ENCODE results near the gene ZNF536.
"Not testable (repeated sequence)": the region's sequence is repeated elsewhere in the genome, so short reads cannot be mapped to it uniquely, and the experiment has no call there.

Gene ZNF536

GRCh38 chr19:30490760-30491159 is 118.6 kb downstream of the ZNF536 start:
- DNase-seq: no peak

GRCh38 chr19:30492586-30493270 is 120.5 kb downstream of the ZNF536 start:
- DNase-seq: no peak

DNA sequence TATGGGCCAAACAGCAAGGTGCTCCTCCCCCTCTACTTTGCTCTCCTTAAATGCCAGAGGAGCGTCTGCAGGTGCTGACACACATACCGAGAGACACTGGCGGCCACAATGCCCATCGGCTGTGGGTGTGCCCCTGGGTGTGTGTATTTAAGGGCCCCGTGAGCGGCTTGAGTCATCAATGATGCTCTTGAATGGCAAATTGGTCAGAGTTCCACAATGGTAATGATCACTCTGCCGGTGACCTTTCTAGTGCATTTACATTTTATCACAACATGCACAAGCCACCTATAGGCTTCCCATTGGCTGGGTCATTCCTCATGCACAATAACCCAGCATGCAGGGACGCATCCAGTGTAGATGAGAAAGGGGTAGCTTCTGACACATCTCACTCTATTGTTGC is 124.8 kb downstream of the ZNF536 start:
- DNase-seq: no peak

DNA sequence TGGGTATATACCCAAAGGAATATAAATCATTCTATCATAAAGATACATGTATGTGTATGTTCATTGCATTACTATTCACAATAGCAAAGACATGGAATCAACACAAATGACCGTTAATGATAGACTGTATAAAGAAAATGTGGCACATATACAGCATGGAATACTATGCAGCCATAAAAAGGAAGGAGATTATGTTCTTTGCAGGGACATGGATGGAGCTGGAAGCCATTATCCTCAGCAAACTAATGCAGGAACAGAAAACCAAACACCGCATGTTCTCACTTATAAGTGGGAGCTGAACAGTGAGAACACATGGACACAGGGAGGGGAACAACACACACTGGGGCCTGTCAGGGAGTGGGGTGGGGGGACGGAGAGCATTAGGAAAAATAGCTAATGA is 125.9 kb downstream of the ZNF536 start:
- not testable (repeated sequence) for DNase-seq

GRCh38 chr19:30498707-30499106 is 126.5 kb downstream of the ZNF536 start:
- no peak for DNase-seq

DNA sequence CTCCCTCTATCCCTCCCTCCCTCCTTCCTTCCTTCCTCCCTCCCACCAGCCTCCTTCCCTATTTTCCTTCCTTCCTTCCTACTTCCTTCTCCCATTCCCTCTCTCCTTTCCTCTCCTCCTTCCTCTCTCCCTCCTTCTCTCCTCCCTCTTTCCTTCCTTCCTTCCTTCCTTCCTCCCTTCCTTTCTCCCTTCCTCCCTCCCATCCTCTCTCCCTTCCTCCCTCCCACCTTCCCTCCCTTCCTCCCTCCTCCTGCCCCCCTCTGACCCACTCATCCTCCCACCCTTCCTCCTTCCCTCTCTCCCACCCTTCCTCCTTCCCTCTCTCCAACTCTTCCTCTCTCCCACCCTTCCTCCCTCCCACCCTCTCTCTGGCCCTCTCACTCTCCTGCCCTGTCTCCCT is 132.1 kb downstream of the ZNF536 start:
- no peak for DNase-seq

DNA sequence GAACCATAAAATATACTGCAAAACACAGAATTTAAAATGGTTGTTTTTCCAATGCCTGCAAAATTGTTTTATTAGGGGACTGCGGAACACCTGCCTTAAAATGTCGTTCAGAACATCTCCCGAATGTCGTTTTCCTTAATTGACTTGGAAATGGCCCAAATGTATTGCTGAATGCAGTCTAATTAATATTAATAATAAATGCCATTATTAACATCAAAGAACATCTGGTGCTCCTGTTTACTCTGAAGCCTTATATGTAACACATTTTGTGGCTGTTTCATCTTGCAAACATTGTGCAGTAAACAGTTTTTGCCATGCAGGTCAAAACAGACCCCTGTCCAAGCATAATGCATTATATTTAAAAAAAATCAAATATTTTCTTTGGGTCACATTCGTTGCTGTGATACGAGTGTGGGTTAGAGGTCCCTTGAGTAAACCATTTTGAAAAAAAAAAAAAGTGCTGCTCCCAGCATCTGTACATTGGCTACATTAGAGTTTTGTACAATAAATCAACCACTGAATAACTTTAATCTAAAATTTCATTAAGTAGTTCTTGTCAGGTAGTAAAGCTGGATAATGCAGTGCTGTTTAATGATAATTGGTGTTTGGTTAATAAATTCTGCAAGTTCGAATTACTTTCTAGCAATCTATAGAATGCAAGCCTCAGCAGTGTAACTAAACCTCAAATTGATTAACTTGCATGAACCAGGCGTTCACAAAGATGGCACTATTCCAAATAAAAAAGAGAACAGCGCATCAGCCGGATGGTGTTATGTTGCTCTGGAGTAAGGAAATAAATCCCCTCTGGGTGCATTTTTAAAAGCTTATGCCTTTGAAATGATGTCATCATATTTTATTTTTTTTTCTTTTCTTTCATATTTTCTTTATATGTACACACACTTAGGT is 140.2 kb downstream of the ZNF536 start:
- DNase-seq: peak; percentile 2

- no peak for DNase-seq
Observed at GRCh38 chr19:30513082-30513411, 140.9 kb downstream of the ZNF536 start.

- no peak for DNase-seq
Observed at GRCh38 chr19:30516111-30516510, 143.9 kb downstream of the ZNF536 start.

DNA sequence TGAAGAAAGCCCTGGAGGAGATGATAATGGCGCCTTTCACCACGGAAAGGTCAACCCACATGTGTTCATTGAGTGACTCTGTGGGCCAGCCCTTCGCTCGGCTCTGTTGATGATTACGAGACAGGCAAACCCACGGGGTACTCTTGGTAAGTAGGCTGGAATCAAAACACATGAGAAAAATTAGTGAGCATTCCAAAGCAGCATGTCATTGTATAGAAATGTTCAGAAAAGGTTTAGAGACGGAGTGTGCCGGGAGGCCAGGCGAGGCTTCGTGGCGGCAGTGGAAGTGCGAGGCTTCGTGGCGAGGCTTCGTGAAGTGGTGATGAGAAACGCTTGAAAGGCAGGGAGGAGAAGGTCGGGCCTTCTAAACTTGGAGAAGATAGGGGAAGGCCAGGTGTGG is 144.3 kb downstream of the ZNF536 start:
- no peak for DNase-seq

GRCh38 chr19:30518965-30519606 is 146.9 kb downstream of the ZNF536 start:
- DNase-seq: no peak

- DNase-seq: no peak
Observed at GRCh38 chr19:30519607-30520205, 147.5 kb downstream of the ZNF536 start.

DNA sequence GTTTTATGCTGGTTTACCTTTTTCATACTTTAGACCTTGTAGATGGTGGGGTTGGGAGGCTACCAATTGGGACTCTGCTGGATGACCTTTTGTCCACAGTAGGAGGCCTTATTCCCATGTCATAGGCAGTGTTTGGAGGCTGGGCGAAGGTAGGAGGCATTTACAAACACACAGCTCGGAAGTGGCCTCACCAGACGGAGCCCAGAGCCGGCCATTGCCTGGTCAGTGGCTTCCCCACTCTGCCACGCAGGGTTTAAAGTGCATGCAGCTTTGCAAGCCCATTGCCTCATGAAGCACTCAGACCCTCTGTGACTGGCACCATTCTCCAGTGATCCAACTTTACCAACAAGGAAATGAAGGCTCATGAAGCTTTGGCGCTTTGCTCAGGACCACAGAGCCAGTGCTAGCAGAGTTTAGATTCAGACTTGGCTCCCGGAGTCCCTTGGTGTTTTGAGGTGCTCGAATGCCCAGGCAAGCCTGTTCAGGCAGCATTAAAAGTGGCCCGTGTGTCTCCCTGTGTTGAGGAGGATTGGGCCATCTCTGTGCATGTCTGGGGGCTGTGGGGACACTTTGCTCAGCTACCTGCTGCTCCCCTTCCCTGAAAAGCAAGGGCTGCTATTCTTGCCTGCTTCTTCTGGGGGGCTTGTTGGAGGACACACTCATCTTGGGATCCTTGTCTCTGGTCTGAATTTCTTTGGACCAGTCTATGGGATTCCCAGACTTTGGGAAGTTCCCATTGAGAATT is 148.7 kb downstream of the ZNF536 start:
- no peak for DNase-seq

DNA sequence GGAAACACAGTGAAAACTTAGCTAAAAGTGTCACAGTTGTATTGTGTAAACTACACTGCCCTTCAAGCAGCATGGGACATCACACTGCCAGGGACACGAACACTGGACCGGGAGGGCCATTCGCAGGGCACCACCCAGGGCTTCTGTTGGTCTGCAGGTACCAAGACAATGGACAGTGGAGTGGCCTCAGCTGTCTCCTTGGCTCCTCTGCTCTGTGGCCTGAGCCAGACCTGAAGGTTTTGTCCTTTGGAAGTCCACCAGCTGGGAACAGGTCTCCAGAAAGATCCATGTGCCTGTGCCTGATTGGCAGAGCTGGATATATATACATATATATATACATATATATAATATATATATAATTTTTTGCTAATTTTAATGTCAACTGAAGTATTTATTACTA is 149.8 kb downstream of the ZNF536 start:
- DNase-seq: no peak

DNA sequence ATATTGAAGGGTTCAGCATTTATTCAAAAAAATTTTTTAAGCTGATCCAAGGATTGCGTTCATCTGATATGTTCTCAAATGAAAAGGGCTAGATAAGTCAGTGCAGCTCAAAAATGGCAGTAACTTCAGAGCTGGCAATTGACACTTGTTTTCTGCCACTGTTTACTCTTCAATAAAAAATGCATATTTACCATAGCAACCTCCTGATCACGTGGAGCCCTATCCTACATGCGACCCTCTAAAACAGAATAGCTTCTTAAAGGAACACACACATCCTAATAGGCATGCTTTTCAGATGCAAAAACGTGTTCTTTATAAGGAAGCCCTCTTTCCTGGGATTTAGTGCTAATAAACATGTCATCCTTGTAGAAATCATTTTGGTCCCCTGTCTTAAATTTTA is 150.2 kb downstream of the ZNF536 start:
- DNase-seq: no peak

DNA sequence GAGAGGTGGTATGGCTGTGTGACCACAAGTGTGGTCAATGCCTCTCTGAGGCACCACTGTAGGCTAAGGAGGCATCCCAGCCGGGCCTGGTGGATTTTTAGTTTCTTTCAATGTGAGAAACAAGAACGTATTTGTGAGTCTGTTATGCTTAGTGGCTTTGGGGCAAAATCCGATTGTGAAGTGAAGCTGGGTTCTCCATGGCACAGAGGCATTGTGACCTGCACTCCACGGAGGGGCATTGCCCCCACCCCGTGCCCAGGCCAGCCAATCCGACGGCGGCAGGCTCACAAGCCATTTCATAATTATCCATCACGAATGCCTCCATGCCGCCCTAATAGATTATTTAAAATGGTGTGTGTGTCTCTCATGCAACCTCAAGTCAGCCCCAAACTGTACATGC is 151.6 kb downstream of the ZNF536 start:
- DNase-seq: no peak

- no peak for DNase-seq
Observed at GRCh38 chr19:30525383-30525782, 153.2 kb downstream of the ZNF536 start.

GRCh38 chr19:30528919-30529318 is 156.7 kb downstream of the ZNF536 start:
- no peak for DNase-seq

DNA sequence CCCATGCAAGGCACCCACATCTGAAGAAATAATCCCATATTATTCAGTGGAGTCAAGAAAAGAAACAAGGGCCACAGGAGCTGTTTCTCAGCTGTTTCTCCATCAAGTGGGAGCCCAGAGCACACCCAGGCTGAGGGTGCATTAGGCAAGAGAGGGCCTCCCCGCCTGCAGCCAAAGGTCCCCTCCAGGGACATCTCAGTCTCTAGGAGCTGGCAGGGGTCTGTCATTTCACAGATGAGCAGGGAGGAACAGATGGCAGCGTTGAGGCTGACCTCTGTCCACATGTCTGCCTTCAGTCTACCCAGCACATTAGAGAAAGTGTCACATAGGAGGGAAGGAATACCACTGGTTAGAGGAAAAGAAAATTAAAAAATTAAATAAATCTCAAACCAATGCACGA is 157.7 kb downstream of the ZNF536 start:
- DNase-seq: no peak

GRCh38 chr19:30530751-30531150 is 158.6 kb downstream of the ZNF536 start:
- DNase-seq: no peak

DNA sequence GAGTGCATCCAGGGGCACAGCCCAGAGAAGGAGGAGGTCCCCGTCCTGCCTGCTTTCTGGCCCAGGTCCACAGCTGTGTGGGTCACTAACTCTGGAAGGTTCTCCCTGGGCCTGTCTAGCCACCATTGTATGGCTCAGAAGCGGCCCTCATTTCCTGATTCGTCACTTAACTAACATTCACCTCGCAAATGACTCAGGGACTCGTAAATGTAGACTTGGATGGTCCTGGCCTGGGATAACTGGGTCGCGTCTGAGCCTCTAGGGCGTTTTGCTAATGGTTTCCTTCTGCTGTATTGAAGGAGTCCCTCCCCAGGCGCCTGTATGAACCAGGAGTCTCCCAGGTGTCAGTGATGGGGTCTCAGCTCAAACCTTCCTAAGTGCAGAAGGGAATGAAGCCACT is 162.8 kb downstream of the ZNF536 start:
- DNase-seq: no peak

DNA sequence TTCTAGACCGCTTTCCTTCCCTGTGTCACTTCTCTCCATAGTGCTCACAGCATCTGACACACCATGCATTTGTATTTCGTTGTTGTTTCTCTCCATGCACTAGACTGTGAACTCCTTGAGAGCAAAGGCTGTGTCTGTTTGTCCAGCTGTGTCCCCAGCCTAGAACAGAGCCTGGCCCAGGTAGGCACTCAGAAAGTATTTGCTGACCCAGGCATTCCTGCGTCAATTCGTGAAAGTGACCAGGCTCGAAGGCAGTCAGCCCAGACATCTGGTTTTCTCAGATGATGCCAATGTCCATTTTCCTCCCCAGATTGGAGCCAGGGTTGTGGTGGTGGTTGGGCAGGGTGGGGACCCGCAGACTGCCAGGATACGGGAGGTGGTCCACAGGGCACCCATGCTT is 164.8 kb downstream of the ZNF536 start:
- no peak for DNase-seq

DNA sequence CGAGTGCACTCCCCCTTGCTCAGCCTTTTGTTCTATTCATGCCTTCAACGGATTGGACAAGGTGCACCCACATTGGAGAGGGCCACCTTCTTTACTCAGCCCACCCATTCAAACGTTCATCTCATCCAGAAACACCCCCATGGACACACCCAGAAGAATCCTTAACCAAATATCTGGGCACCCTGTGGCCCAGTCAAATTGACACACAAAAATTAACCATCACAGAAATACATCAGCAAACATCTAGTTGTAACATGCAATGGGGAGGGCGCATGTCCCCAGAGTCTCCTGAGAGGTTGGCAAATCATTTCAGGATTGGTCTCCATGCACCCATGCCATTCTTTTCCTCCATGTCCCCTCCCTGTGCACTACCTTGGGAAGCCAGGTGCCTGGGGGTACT is 167.1 kb downstream of the ZNF536 start:
- no peak for DNase-seq
